ENCODE results near the gene SEC14L1.

The SEC14L1 gene

DNA sequence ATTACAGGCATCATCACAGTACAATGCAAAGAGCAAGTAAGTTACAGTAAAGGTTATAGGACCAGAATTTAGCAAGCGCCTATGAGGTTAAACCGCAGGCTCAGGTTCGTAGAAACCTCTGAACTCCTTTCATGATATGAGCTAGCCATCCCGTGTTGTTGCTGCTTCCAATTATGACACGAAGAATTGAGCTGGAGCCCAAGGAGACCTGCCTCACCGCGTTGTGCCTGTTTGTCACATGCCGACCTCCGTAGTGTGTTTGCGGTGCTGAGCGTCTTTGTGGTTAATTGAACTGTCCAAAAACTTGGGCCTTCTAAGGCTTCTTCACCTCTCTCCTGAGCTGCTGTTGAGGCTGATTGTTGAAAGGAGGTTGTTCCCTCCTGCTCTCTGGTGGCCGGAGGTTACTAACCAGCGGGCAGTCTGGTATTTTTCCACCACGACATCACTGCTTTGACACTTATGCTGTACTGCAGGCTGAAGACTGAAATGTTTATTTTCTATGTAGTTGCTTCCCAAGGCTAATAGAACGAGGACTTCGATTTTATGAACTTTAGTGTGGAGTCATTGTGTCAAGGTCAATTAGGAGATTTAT is 67.5 kb downstream of the SEC14L1 start:
- H3K36me3 ChIP-seq (ENCODE audit: control insufficient read depth, insufficient read depth, low read length): no peaks in the 10 kb centered on the region
- TF ChIP-seq, protein P1, sequence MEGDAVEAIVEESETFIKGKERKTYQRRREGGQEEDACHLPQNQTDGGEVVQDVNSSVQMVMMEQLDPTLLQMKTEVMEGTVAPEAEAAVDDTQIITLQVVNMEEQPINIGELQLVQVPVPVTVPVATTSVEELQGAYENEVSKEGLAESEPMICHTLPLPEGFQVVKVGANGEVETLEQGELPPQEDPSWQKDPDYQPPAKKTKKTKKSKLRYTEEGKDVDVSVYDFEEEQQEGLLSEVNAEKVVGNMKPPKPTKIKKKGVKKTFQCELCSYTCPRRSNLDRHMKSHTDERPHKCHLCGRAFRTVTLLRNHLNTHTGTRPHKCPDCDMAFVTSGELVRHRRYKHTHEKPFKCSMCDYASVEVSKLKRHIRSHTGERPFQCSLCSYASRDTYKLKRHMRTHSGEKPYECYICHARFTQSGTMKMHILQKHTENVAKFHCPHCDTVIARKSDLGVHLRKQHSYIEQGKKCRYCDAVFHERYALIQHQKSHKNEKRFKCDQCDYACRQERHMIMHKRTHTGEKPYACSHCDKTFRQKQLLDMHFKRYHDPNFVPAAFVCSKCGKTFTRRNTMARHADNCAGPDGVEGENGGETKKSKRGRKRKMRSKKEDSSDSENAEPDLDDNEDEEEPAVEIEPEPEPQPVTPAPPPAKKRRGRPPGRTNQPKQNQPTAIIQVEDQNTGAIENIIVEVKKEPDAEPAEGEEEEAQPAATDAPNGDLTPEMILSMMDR (IDR thresholded peaks at IDR 0.05): peak; percentile 25
- H3K4me3 ChIP-seq (ENCODE audit: low read depth, low read length): no peak overlapping the region
- no peaks in the 10 kb centered on the region for H3K27me3 ChIP-seq (ENCODE audit: control insufficient read depth, insufficient read depth, low read length)
- H3K9me3 ChIP-seq (ENCODE audit: control insufficient read depth, low read length): no peaks in the 10 kb centered on the region
- H2AFZ ChIP-seq: no peak overlapping the region
- H3K4me2 ChIP-seq (ENCODE audit: low read length): no peak overlapping the region
- H3K27ac ChIP-seq: no peak overlapping the region
- no peak overlapping the region for H3K9ac ChIP-seq
- no peaks in the 10 kb centered on the region for H3K79me2 ChIP-seq
- H3K4me1 ChIP-seq: no peaks in the 10 kb centered on the region

DNA sequence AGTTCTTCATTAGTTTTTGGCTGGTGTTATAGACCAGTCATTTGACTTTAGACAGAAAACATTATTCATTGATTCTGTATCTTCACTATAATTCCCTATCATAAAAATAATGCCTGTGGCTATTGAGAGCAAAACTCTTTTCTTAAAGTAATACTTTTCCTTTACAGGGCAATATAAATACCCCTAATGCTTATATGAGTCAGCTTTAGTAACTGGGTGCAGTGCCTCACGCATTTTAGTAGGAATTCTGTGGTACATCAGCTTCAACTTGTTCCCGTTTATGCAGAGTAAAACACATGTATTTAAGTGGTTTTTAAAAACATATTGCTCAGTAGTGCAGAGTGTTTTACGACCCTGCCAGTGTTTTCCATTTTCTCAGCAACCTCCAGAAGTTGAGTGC is 68.1 kb downstream of the SEC14L1 start:
- Histone ChIP-seq H3K4me3 (ENCODE audit: low read depth, low read length) (no peak overlapping the region), H3K27me3 (ENCODE audit: control insufficient read depth, insufficient read depth, low read length) (no peaks in the 10 kb centered on the region), H3K9me3 (ENCODE audit: control insufficient read depth, low read length) (no peaks in the 10 kb centered on the region), H2AFZ (no peak overlapping the region), H3K4me1 (no peaks in the 10 kb centered on the region), H3K36me3 (ENCODE audit: control insufficient read depth, insufficient read depth, low read length) (no peaks in the 10 kb centered on the region), H3K27ac (no peak overlapping the region), H3K4me2 (ENCODE audit: low read length) (no peak overlapping the region), H3K79me2 (no peaks in the 10 kb centered on the region), H3K9ac (no peak overlapping the region)
- TF ChIP-seq, protein P1 (IDR thresholded peaks at IDR 0.05): no peak

DNA sequence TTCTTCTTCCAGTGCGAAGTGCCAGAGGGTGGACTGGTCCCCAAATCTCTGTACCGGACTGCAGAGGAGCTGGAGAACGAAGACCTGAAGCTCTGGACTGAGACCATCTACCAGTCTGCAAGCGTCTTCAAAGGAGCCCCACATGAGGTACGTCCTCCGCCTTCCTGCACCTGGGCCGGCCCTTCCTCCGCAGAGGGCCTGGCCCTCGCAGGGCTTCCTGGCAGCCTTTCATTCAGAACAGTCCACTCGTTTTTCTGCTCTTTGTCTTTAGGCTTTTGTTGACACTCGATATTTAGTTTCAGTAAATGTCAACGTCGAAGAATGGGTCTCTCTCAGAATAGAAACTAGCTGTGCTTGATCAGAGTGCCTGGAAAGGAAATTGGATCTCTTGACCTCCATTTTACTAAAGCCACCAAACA is 68.6 kb downstream of the SEC14L1 start:
- H3K27ac ChIP-seq: no peak overlapping the region

DNA sequence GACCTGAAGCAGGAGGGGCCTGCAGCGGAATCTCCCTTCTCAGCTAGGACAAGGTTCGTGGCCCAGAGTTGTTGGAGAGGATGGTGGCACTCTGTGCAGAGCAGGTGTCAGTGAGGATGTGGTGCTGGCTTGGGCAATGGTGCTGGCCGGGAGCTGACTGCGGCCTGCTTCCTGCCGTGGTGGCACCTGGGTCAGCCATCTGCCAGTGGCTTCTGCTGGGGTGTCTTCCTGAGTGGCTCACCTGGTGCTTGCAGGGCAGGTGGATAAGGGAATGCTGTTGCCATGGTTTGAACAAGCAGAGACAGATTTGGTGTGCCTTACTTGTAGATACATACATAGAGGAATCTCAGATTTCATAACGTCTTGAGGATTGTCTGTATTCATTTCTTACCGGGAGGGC is 69.6 kb downstream of the SEC14L1 start:
- Histone ChIP-seq H3K27ac (no peak overlapping the region), H3K4me3 (ENCODE audit: low read depth, low read length) (no peak overlapping the region), H2AFZ (no peak overlapping the region), H3K9ac (no peak overlapping the region), H3K36me3 (ENCODE audit: control insufficient read depth, insufficient read depth, low read length) (no peaks in the 10 kb centered on the region), H3K79me2 (peaks cover 2% of the 10 kb centered on the region), H3K27me3 (ENCODE audit: control insufficient read depth, insufficient read depth, low read length) (no peaks in the 10 kb centered on the region), H3K4me2 (ENCODE audit: low read length) (no peak overlapping the region), H3K9me3 (ENCODE audit: control insufficient read depth, low read length) (no peaks in the 10 kb centered on the region), H3K4me1 (no peaks in the 10 kb centered on the region)
- TF ChIP-seq, protein P1 (IDR thresholded peaks at IDR 0.05): no peak

More for the DNA sequence above, 68.6 kb downstream of the SEC14L1 start:
- H3K4me3 ChIP-seq (ENCODE audit: low read depth, low read length): no peak overlapping the region
- no peaks in the 10 kb centered on the region for H3K27me3 ChIP-seq (ENCODE audit: control insufficient read depth, insufficient read depth, low read length)
- no peaks in the 10 kb centered on the region for H3K4me1 ChIP-seq
- no peaks in the 10 kb centered on the region for H3K36me3 ChIP-seq (ENCODE audit: control insufficient read depth, insufficient read depth, low read length)
- no peak overlapping the region for H3K9ac ChIP-seq
- TF ChIP-seq, protein P1 (IDR thresholded peaks at IDR 0.05): no peak
- H3K79me2 ChIP-seq: no peaks in the 10 kb centered on the region
- H3K4me2 ChIP-seq (ENCODE audit: low read length): no peak overlapping the region
- no peaks in the 10 kb centered on the region for H3K9me3 ChIP-seq (ENCODE audit: control insufficient read depth, low read length)
- no peak overlapping the region for H2AFZ ChIP-seq

DNA sequence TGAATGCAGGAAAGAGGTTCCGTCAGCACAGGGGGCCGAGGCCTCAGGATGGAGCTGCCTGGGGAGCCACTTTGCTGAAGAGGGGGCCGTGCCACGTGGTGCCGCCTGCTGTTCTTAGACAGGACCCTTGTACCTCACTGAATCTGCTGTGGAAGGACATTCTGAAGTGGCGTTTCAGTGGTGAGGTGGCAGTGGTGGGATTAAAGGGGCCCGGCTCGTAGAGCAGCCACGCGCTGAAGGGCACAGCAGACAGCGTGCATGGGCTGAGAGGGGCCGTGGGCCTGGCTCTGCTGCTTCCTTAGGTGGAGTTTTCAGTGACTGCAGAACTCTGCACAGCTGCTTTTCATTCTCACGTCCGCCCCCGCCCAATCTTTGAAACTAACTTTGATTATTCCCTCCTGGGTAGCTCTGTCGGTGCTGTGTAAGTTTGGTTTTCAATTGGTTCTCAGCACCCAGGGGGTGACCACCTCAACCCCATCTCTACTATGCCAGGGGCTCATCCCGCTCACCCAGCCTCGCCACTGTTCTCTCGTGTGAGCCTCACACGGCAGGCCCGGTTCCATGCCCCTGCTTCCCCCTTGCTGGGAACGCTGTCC is 70.3 kb downstream of the SEC14L1 start:
- H3K9me3 ChIP-seq (ENCODE audit: control insufficient read depth, low read length): no peaks in the 10 kb centered on the region
- H3K4me3 ChIP-seq (ENCODE audit: low read depth, low read length): no peak overlapping the region
- no peak overlapping the region for H3K4me2 ChIP-seq (ENCODE audit: low read length)
- no peaks in the 10 kb centered on the region for H3K4me1 ChIP-seq
- H3K27me3 ChIP-seq (ENCODE audit: control insufficient read depth, insufficient read depth, low read length): no peaks in the 10 kb centered on the region
- H3K27ac ChIP-seq: no peak overlapping the region
- H3K36me3 ChIP-seq (ENCODE audit: control insufficient read depth, insufficient read depth, low read length): no peaks in the 10 kb centered on the region
- TF ChIP-seq, protein P1 (IDR thresholded peaks at IDR 0.05): no peak
- peaks cover 2% of the 10 kb centered on the region for H3K79me2 ChIP-seq
- no peak overlapping the region for H3K9ac ChIP-seq
- no peak overlapping the region for H2AFZ ChIP-seq

Data from parathyroid adenoma (tissue), 2 donors.